Heart right ventricle (tissue), 16 donors: ENCODE data around the gene ATP13A2. TPM values are rescaled to one million over a fixed set of nuclear protein-coding genes. Genes with fewer than 3 reads are reported as not detected.
A peak's percentile ranks its signal among the peaks of the same experiment; 100 is the strongest.

Source experiments
- ATAC-seq, 8 donors: fragments of 200-7000 bp; cut with Tn5 transposase; one replicate each; pipeline ENCODE4 v1.9.1; 2020; ENCODE audit warnings: mild to moderate bottlenecking in 8 of 8, moderate library complexity in 8 of 8, moderate number of reproducible peaks in 1 of 8
- DNase-seq, 2 donors: peaks; one replicate each; pipeline ENCODE4 v3.0.0-alpha.2; 2020
- H3K27ac ChIP-seq, 10 donors: fragments of 200-600 bp; sonication (generic) in 2 of 10; one replicate each; pipeline versions ENCODE4 v1.5.0 to v1.8.0; 2020 to 2022; ENCODE audit warnings: mild to moderate bottlenecking in 3 of 10
- H3K27me3 ChIP-seq, 7 donors: fragments of 200-600 bp; one replicate each; pipeline ENCODE4 v1.8.0; 2021 to 2022; ENCODE audit warnings: mild to moderate bottlenecking in 2 of 7
- H3K36me3 ChIP-seq, 9 donors: fragments of 200-600 bp; sonication (generic) in 1 of 9; one replicate each; pipeline versions ENCODE4 v1.5.0 to v1.8.0; 2020 to 2022; ENCODE audit warnings: mild to moderate bottlenecking in 2 of 9
- H3K4me1 ChIP-seq, 9 donors: fragments of 200-600 bp; sonication (generic) in 1 of 9; one replicate each; pipeline versions ENCODE4 v1.5.0 to v1.8.0; 2020 to 2022; ENCODE audit warnings: mild to moderate bottlenecking in 4 of 9
- H3K4me3 ChIP-seq, 10 donors: fragments of 200-600 bp; sonication (generic) in 2 of 10; one replicate each; pipeline versions ENCODE4 v1.5.0 to v1.8.0; 2020 to 2022; ENCODE audit warnings: mild to moderate bottlenecking in 7 of 10, moderate library complexity in 2 of 10
- H3K9me3 ChIP-seq, 11 donors: fragments of 200-600 bp in 10 of 11; sonication (generic) in 2 of 11; one replicate each; pipeline versions ENCODE4 v1.5.0 to v1.8.0; 2013 to 2022; ENCODE audit warnings: mild to moderate bottlenecking in 2 of 11, control low read depth in 1 of 11, moderate library complexity in 1 of 11
- WGBS, 2 donors: extraction: QIAGEN DNeasy Blood & Tissue Kit; methylation state at CpG; one replicate each; pipeline ENCODE4 v1.1.7; 2013; ENCODE audit warnings: inconsistent platforms in 1 of 2; 5-methylcytosine and 5-hydroxymethylcytosine counted together
- intact Hi-C, 10 donors: fragments of 100-400 bp; cut with DNase I; formaldehyde crosslinking; loops; one replicate each; pipeline versions ENCODE4 v1.11.1 to v1.14.2; 2022
- polyA plus RNA-seq, 2 donors: library from polyadenylated mRNA; stranded (reverse); fragments of 200-250 nt; gene quantifications; one replicate each; pipeline ENCODE4 v1.2.3, GENCODE V29; 2013
- total RNA-seq, 10 donors: library from RNA; stranded (reverse); fragmentation: NEBNext Ultra II Directional in 3 of 10; extraction: Animal tissue kit (Norgen Biotek cat#: 25700) in 3 of 10; gene quantifications; one replicate each; pipeline versions ENCODE4 v1.2.1 to v1.2.4, GENCODE V29; 2021 to 2023
- TF ChIP-seq, protein P1 (sequence below), 9 donors: fragments of 200-600 bp; sonication (generic) in 2 of 9; IDR thresholded peaks; one replicate each; pipeline versions ENCODE4 v1.5.0 to v1.8.0; 2021 to 2022; ENCODE audit warnings: antibody characterized with exemption in 9 of 9, mild to moderate bottlenecking in 5 of 9, moderate library complexity in 1 of 9
- donor health status: Arrhythmogenic right ventricular cardiomyopathy.
- donor health status: ischemic (EF 13 %, LVEDD 7.1; RV severe dilation, severe dysfunction).
- donor health status: healthy with polysubstance abuse.
- donor health status: DM: no; HTN: yes; CAD: no.
- donor health status: DM: no; HTN: no; CAD: no.
- donor health status: ischemic (EF 25% LVEDD 6.9; RV normal size, moderate dysfunction).
- donor health status: ischemic (EF 25% LVEDD 5.7; RV mildly dilated, moderate dysfunction).
- donor health status: healthy.
- donor health status: DM: yes; HTN: yes; CAD: no.
- donor health status: Ischemic cardiomyopathy.
- donor health status: ischemic (EF 35%, LVEDD 5.7; RV mildly dilated, moderate dysfunction).
- donor health status: nonischemic (EF 11% LVEDD 7.7; RV severe dilation, severe dysfunction).
- donor health status: DM: yes; HTN: yes; CAD: no.
- donor health status: PGD.
- donor health status: ischemic (EF 29% LVEDD 5.4; RV normal size, mild dysfunction).
- donor health status: nonischemic (EF 23%, LVEDD 6.1; RV moderate dilation, normal function).

Gene ATP13A2
- total and polyA plus RNA-seq, 12 donors, result 7.2 to 20.0 (median 11.0) TPM

DNA sequence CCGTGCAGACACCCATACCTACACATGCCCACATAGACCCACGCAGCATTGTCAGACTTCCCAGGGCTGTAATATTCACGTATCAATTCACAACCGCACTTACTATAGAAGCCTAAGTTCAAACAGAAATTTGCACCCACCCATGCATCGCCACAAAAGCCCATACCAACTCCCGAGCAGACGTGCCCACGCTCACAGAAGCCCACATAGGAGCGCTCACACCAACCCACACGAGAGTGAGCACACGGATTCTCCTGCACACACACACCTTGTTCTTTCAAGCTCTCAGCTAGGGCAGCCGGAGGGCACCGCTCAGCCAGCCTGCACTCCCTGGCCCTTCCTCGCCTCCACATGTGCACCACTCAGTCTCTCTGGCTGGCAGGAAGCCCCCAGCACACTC is 35.9 kb downstream of the ATP13A2 start:
- no peaks in the 10 kb centered on the region for H3K9me3 ChIP-seq
- peaks cover 0 to 3% (median 0%) of the 10 kb centered on the region in 9 donors for H3K36me3 ChIP-seq
- H3K27ac ChIP-seq, result no peak overlapping the region
- DNase-seq (no peak), ATAC-seq (no peak)
- H3K27me3 ChIP-seq, result peaks cover 0 to 23% (median 9%) of the 10 kb centered on the region in 7 donors
- TF ChIP-seq, protein P1, sequence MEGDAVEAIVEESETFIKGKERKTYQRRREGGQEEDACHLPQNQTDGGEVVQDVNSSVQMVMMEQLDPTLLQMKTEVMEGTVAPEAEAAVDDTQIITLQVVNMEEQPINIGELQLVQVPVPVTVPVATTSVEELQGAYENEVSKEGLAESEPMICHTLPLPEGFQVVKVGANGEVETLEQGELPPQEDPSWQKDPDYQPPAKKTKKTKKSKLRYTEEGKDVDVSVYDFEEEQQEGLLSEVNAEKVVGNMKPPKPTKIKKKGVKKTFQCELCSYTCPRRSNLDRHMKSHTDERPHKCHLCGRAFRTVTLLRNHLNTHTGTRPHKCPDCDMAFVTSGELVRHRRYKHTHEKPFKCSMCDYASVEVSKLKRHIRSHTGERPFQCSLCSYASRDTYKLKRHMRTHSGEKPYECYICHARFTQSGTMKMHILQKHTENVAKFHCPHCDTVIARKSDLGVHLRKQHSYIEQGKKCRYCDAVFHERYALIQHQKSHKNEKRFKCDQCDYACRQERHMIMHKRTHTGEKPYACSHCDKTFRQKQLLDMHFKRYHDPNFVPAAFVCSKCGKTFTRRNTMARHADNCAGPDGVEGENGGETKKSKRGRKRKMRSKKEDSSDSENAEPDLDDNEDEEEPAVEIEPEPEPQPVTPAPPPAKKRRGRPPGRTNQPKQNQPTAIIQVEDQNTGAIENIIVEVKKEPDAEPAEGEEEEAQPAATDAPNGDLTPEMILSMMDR (IDR thresholded peaks at IDR 0.05), result no peak
- H3K4me1 ChIP-seq, result peaks cover 9 to 28% (median 17%) of the 10 kb centered on the region in 9 donors
- H3K4me3 ChIP-seq, result no peak overlapping the region
- intact Hi-C loops, result no loop called here
- WGBS, 2 donors, result 86 to 87% methylated on average over 14 of the region's 14 CpGs

DNA sequence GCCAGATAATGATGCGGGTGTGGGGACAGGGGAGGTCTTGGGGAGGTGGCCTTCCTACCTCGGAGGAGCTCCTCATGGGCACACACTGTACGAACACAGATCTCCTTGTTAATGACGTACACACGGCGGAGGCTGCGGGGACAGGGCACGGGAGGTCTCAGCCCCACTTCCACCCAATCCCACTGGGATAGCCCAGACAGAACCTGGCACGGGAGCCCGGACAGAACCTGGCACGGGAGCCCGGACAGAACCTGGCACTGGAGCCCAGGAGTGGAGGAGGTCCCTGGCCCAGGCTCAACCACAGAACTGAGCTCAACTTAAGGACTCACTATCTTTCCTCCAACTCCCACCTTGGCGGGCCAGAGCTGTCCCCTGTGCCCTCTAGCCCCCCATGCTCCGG is 36.5 kb downstream of the ATP13A2 start:
- WGBS, 2 donors, result 57 to 66% methylated on average over 14 of the region's 14 CpGs
- H3K4me3 ChIP-seq, result no peak overlapping the region
- H3K27ac ChIP-seq, result no peak overlapping the region
- H3K36me3 ChIP-seq, result peaks cover 0 to 7% (median 0%) of the 10 kb centered on the region in 9 donors
- intact Hi-C loops, result no loop called here
- ATAC-seq (no peak), DNase-seq (no peak)
- peaks cover 8 to 28% (median 17%) of the 10 kb centered on the region in 9 donors for H3K4me1 ChIP-seq
- H3K9me3 ChIP-seq, result no peaks in the 10 kb centered on the region
- H3K27me3 ChIP-seq, result peaks cover 0 to 17% (median 8%) of the 10 kb centered on the region in 7 donors
- TF ChIP-seq, protein P1 (IDR thresholded peaks at IDR 0.05), result no peak

DNA sequence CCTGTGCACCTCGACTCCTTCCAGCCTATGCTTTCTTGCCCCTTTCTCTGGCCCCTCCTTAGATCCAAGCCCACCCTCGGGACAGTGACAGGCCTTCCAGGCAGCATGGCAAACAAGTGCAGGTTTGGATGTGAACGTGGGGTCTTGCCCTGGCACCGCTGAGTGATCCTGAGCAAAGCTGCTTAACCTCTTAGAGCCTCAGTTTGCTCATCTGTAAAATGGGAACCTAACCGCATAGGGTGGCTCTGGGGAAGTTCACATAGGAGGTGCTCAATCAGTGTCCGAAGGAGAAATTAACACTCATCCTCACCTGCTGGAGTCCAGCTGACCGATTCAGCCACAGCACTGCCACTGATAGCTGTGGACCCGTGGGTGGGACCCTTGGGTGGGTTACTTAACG is 38.5 kb downstream of the ATP13A2 start:
- DNase-seq, result no peak
- Histone ChIP-seq H3K4me1 (peaks cover 0 to 9% (median 0%) of the 10 kb centered on the region in 9 donors), H3K27ac (no peak overlapping the region)

DNA sequence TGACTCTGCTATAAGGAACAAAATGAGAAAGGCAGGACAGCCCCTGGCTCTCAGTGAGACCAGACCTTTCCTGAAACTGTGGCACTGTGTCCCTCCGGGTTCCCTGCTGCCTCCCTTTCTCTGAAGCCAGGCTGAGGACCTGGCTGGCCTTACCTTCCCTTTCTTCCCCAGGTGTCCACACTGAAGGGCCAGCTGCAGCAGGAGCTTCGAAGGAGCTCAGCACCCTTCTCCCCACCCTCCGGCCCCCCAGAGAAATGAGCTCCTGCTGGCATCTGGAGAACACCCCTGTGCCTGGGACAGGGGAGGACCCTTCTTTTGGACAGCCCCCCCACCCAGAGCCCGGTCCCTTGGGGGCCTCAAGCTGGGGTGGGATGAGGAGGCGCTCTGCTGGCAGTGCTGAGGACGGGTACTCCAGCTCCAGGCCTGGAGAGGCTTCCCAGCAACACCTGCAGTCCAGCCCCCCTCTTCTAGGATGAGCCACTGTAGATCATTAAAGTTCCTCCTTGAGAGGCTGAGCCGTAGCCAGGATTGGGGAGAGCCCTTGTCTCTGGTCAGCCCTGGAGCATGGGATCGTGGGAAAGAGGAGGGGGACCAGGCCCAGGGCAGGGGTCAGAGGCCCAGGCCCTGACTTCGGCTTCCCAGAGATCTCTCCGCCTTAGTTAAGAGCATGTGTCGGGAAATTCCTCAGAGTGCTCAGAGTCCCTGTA is 39.4 kb downstream of the ATP13A2 start:
- Histone ChIP-seq H3K36me3 (peaks cover 0 to 25% (median 0%) of the 10 kb centered on the region in 9 donors), H3K4me1 (peaks cover 0 to 14% (median 3%) of the 10 kb centered on the region in 9 donors), H3K9me3 (no peaks in the 10 kb centered on the region), H3K27me3 (no peaks in the 10 kb centered on the region), H3K27ac (no peak overlapping the region), H3K4me3 (no peak overlapping the region)
- DNase-seq (no peak), ATAC-seq (peak in 1 of 8 donors; percentile 11)
- intact Hi-C loops, result no loop called here
- WGBS, 2 donors, result 80 to 81% methylated on average over 11 of the region's 11 CpGs
- TF ChIP-seq, protein P1 (IDR thresholded peaks at IDR 0.05), result no peak

More for the DNA sequence above, 38.5 kb downstream of the ATP13A2 start:
- TF ChIP-seq, protein P1 (IDR thresholded peaks at IDR 0.05), result no peak
- Histone ChIP-seq H3K9me3 (no peaks in the 10 kb centered on the region), H3K4me3 (no peak overlapping the region), H3K36me3 (peaks cover 0 to 19% (median 0%) of the 10 kb centered on the region in 9 donors), H3K27me3 (no peaks in the 10 kb centered on the region)
- intact Hi-C loops, result no loop called here
- WGBS, 2 donors, result 81 to 88% methylated on average over 9 of the region's 9 CpGs
- ATAC-seq, result no peak
